Left ventricle myocardium inferior (tissue), 1 donor: Measurements from ENCODE around the gene FBH1. TPM values are rescaled to one million over a fixed set of nuclear protein-coding genes. Genes with fewer than 3 reads are reported as not detected.

Experiments used
- DNase-seq: peaks from one replicate; pipeline ENCODE4 v3.0.0-alpha.2; 2020
- H3K27ac ChIP-seq: fragments of 200-600 bp; replicated peaks from 2 replicates; pipeline ENCODE4 v1.8.0; 2021
- H3K27me3 ChIP-seq: fragments of 200-600 bp; 2 replicates; pipeline ENCODE4 v1.8.0; 2021; ENCODE audit warnings: low read depth
- H3K36me3 ChIP-seq: fragments of 200-600 bp; 2 replicates; pipeline ENCODE4 v1.8.0; 2021
- H3K4me1 ChIP-seq: fragments of 200-600 bp; 2 replicates; pipeline ENCODE4 v1.8.0; 2021
- H3K4me3 ChIP-seq: fragments of 200-600 bp; 2 replicates; pipeline ENCODE4 v1.8.0; 2021; ENCODE audit warnings: mild to moderate bottlenecking, moderate library complexity
- H3K9me3 ChIP-seq: fragments of 200-600 bp; replicated peaks from 2 replicates; pipeline ENCODE4 v1.8.0; 2021
- intact Hi-C: fragments of 100-400 bp; cut with micrococcal nuclease; formaldehyde crosslinking; loops from one replicate; pipeline ENCODE4 v1.11.0; 2022
- total RNA-seq: library from RNA; stranded (reverse); fragmentation: NEBNext Ultra II Directional; extraction: Animal tissue kit (Norgen Biotek cat#: 25700); gene quantifications from one replicate; pipeline ENCODE4 v1.2.1, GENCODE V29; 2021
- TF ChIP-seq, protein P1 (sequence below): fragments of 200-600 bp; IDR thresholded peaks from 2 replicates; pipeline ENCODE4 v1.8.0; 2021; ENCODE audit warnings: antibody characterized with exemption, mild to moderate bottlenecking, borderline replicate concordance
- donor health status: DM: no; HTN: yes; CAD: no; lungs with severe emphysema.

The FBH1 gene
- total RNA-seq, 1 donor from 2014 or later, result 75.5 TPM

DNA sequence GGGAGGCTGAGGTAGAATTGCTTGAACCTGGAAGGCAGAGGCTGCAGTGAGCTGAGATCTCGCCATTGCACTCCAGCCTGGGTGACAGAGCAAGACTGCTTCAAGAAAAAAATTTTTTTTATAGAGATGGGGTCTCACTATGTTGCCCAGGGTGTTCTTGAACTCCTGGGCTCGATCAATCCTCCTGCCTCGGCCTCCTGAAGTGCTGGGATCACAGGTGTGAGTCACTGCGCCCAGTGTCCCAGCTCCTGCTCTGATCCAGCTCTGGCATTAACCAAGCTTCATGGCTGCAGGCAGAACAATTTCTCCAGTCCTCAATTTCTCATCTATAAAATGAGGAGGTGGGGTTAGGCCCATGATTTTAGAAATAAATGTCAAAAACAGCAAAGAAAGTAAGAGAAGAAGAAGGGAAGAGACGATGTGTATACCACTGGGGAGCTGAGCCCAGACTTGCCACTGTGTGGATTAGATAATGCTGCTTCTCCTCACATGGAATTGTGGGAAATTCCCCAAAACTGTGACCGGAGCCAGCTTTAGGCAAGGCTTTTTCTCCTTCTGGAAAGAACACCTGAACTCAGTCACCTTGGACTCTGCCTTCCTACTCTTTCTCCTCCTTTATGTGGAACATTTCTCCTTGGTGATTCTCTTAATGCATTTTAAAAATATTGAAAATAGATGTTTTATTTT is 61.8 kb downstream of the FBH1 start:
- intact Hi-C loops, result no loop called here
- Histone ChIP-seq H3K4me1 (peaks cover 30% of the 10 kb centered on the region), H3K4me3 (no peak overlapping the region), H3K27ac (peak overlapping the region; percentile 63), H3K9me3 (no peaks in the 10 kb centered on the region), H3K27me3 (peaks cover 3% of the 10 kb centered on the region), H3K36me3 (peaks cover 30% of the 10 kb centered on the region)
- DNase-seq, result no peak
- TF ChIP-seq, protein P1, sequence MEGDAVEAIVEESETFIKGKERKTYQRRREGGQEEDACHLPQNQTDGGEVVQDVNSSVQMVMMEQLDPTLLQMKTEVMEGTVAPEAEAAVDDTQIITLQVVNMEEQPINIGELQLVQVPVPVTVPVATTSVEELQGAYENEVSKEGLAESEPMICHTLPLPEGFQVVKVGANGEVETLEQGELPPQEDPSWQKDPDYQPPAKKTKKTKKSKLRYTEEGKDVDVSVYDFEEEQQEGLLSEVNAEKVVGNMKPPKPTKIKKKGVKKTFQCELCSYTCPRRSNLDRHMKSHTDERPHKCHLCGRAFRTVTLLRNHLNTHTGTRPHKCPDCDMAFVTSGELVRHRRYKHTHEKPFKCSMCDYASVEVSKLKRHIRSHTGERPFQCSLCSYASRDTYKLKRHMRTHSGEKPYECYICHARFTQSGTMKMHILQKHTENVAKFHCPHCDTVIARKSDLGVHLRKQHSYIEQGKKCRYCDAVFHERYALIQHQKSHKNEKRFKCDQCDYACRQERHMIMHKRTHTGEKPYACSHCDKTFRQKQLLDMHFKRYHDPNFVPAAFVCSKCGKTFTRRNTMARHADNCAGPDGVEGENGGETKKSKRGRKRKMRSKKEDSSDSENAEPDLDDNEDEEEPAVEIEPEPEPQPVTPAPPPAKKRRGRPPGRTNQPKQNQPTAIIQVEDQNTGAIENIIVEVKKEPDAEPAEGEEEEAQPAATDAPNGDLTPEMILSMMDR, result no peak

DNA sequence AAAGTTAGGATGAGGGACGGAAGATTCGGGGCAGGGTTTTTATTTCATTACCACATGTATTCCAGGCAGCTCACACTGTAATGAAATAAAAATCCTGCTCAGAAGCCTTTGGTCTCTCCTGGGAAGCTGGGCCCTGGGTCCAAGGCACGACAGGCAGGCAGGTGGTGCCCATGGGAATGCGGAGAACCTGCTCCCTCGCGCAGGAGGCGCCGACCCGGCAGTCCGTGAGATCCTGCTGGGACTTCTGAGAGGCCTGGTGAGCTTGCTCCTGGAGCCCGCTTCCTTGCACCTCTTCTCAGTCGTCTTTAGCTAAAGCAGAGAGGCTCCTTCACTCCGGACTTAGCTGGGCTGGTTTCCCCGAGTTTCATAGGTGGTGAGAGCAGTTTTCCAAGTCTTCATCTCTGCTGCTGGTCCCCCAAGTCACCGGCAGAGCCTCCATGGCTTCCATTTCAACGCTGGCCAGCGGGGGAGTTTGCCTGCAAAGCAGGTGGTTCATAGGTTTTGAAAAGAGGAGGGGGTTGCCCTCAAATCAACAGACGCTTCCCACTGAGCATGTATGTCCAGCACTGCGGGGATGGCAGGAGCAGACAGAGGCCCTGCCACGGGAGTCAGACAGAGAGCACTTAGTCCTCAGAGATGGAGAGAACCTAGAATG is 62.8 kb downstream of the FBH1 start:
- H3K9me3 ChIP-seq, result no peaks in the 10 kb centered on the region
- peaks cover 30% of the 10 kb centered on the region for H3K36me3 ChIP-seq
- no peak for DNase-seq
- H3K4me3 ChIP-seq, result no peak overlapping the region
- H3K4me1 ChIP-seq, result peaks cover 29% of the 10 kb centered on the region
- no peak overlapping the region for H3K27ac ChIP-seq
- peaks cover 3% of the 10 kb centered on the region for H3K27me3 ChIP-seq
- intact Hi-C loops, result no loop called here
- TF ChIP-seq, protein P1, result no peak

DNA sequence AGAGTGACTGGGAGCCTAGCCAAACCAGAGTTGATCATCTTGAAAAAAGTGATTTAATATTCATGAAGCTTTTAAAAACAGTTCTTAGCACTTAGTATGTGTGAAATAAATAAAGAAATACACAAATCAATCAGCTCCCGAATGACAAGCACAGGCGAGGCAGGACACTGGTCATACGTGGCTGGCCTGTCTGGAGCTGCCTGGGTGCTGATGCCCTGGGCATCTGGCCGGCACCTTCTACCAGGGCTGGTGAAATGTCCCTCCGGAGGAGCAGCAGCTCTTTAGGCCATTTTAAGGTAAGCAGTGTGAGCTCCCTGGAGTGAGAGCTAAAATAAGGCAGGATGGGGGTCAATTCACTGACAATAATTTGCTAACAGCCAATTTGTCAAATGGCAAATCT is 63.6 kb downstream of the FBH1 start:
- Histone ChIP-seq H3K36me3 (peaks cover 30% of the 10 kb centered on the region), H3K27ac (no peak overlapping the region)
- intact Hi-C loops, result no loop called here

DNA sequence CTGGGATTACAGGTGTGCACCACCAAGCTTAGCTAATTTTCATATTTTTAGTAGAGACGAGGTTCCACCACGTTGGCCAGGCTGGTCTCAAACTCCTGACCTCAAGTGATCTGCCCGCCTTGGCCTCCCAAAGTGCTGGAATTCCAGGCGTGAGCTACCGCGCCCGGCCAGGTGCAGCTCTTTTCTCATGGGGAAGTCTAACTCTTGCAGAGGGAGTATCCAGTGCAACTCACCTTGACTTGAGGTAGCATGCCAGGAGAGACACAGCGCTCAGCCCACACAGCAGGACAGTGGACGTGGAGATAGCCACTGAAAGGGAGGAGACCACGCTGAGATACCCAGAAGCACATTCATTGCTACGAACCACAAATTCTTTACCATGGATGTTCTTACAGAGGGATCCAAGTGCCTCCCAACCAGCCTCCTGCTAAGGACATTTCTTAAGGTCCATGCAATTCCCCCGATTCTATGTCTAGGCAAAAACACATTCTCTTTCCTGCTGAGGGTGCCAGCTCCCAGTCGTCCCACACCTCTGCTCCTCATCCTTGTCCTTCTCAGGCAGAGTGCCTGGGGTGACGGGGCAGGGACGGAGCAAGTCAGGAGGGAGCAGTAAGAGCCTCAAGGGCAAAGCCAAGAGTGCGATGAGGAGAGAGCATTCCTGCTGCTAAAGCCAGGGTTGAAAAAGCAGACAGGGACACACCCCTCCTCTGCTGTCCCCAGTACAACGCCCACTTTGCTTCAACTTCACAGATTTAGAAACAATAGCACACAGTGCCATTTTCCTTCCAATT is 66.3 kb downstream of the FBH1 start:
- no peaks in the 10 kb centered on the region for H3K9me3 ChIP-seq
- TF ChIP-seq, protein P1, result no peak
- H3K27ac ChIP-seq, result no peak overlapping the region
- peaks cover 52% of the 10 kb centered on the region for H3K36me3 ChIP-seq
- intact Hi-C loops, result no loop called here
- H3K4me3 ChIP-seq, result no peak overlapping the region
- no peaks in the 10 kb centered on the region for H3K27me3 ChIP-seq
- H3K4me1 ChIP-seq, result peaks cover 3% of the 10 kb centered on the region
- no peak for DNase-seq

More for the DNA sequence above, 63.6 kb downstream of the FBH1 start:
- no peak for DNase-seq
- Histone ChIP-seq H3K27me3 (peaks cover 3% of the 10 kb centered on the region), H3K9me3 (no peaks in the 10 kb centered on the region), H3K4me1 (peaks cover 29% of the 10 kb centered on the region), H3K4me3 (no peak overlapping the region)
- TF ChIP-seq, protein P1, result no peak

DNA sequence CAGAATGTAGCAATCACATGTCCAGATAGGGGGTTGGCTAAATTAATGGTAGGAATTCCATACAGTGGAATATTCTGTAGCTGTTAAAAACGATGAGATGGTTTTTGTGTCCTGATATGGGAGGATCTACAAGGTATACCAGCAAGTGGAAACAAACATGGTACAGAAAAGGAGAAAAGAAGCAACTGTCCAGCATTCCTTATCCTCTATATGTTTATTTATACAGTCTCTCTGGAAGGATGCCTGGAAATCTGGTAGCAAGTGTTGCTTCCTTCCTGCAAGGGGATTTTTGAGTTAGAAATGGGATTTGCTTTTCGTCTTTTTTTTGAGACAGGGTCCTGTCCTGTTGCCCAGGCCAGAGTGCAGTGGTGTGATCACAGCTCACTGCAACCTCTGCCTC is 68.0 kb downstream of the FBH1 start:
- Histone ChIP-seq H3K9me3 (no peaks in the 10 kb centered on the region), H3K27ac (no peak overlapping the region), H3K36me3 (peaks cover 54% of the 10 kb centered on the region), H3K4me3 (no peak overlapping the region), H3K4me1 (no peaks in the 10 kb centered on the region), H3K27me3 (no peaks in the 10 kb centered on the region)
- TF ChIP-seq, protein P1, result no peak
- intact Hi-C loops, result no loop called here
- no peak for DNase-seq
